CD14-positive monocyte (primary cell): ENCODE data around the gene PRLR. TPM values are rescaled to one million over a fixed set of nuclear protein-coding genes. Genes with fewer than 3 reads are reported as not detected.

ENCODE experiments used
- DNase-seq, 3 donors: peaks; one replicate each; pipeline ENCODE4 v3.0.0-alpha.2; 2011 to 2022
- H2AFZ ChIP-seq: 2 replicates; pipeline ENCODE4 v1.6.0; 2012; ENCODE audit warnings: mild to moderate bottlenecking, low read depth, low read length, inconsistent platforms; ENCODE audit not compliant: insufficient read depth, poor library complexity, severe bottlenecking
- H3K27ac ChIP-seq, 2 donors: 1 replicate in 1 of 2; 2 replicates in 1 of 2; pipeline ENCODE4 v1.5.1; 2012 to 2013; ENCODE audit warnings: low read length in 2 of 2, control low read depth in 1 of 2, inconsistent platforms in 1 of 2, low read depth in 1 of 2, mild to moderate bottlenecking in 1 of 2
- H3K27me3 ChIP-seq, 2 donors: one replicate each; pipeline versions ENCODE4 v1.6.0 to v1.6.1; 2011 to 2013; ENCODE audit warnings: low read length in 2 of 2; ENCODE audit not compliant: control insufficient read depth in 2 of 2, insufficient read depth in 2 of 2
- H3K36me3 ChIP-seq, 2 donors: replicated peaks in 1 of 2; 1 replicate in 1 of 2; 2 replicates in 1 of 2; pipeline versions ENCODE4 v1.5.1 to v1.6.1; 2012 to 2013; ENCODE audit warnings: low read length in 2 of 2, control low read depth in 1 of 2, inconsistent platforms in 1 of 2, mild to moderate bottlenecking in 1 of 2; ENCODE audit not compliant: insufficient read depth in 2 of 2, control insufficient read depth in 1 of 2
- H3K4me1 ChIP-seq, 2 donors: 1 replicate in 1 of 2; 2 replicates in 1 of 2; pipeline versions ENCODE4 v1.5.1 to v1.6.1; 2012 to 2013; ENCODE audit warnings: low read length in 2 of 2, control low read depth in 1 of 2, inconsistent platforms in 1 of 2, mild to moderate bottlenecking in 1 of 2, moderate library complexity in 1 of 2; ENCODE audit not compliant: insufficient read depth in 2 of 2, control insufficient read depth in 1 of 2
- H3K4me2 ChIP-seq: replicated peaks from 2 replicates; pipeline ENCODE3; 2012; ENCODE audit warnings: low read length, moderate library complexity, mild to moderate bottlenecking; ENCODE audit not compliant: poor library complexity, severe bottlenecking; ENCODE audit errors: extremely low read depth
- H3K4me3 ChIP-seq, 3 experiments: fragments of 200-600 bp in 1 of 3; sonication (generic) in 1 of 3; replicated peaks in 1 of 3; 1 replicate in 2 of 3; 2 replicates in 1 of 3; pipeline ENCODE4 v1.5.1; 2011 to 2013; ENCODE audit warnings: low read length in 3 of 3, mild to moderate bottlenecking in 3 of 3, control low read depth in 2 of 3, low read depth in 2 of 3, inconsistent platforms in 1 of 3, moderate library complexity in 1 of 3
- H3K79me2 ChIP-seq: 2 replicates; pipeline ENCODE4 v1.6.0; 2012; ENCODE audit warnings: mild to moderate bottlenecking, control low read depth, inconsistent platforms, low read length, moderate library complexity; ENCODE audit not compliant: insufficient read depth
- H3K9ac ChIP-seq: 2 replicates; pipeline ENCODE4 v1.6.0; 2017; ENCODE audit warnings: low read length, mild to moderate bottlenecking; ENCODE audit not compliant: insufficient read depth, poor library complexity, severe bottlenecking
- H3K9me3 ChIP-seq, 2 donors: replicated peaks in 1 of 2; 1 replicate in 1 of 2; 2 replicates in 1 of 2; pipeline versions ENCODE4 v1.5.1 to v1.6.1; 2012 to 2013; ENCODE audit warnings: low read length in 2 of 2, control low read depth in 1 of 2; ENCODE audit not compliant: control insufficient read depth in 1 of 2, insufficient read depth in 1 of 2
- H4K20me1 ChIP-seq: 2 replicates; pipeline ENCODE4 v1.6.0; 2012; ENCODE audit warnings: mild to moderate bottlenecking, low read length, control low read depth, moderate library complexity; ENCODE audit not compliant: insufficient read depth
- H3K27ac Mint-ChIP-seq, 7 donors: one replicate each; pipeline ENCODE4 v1.8.0; 2020; ENCODE audit warnings: mild to moderate bottlenecking in 7 of 7, mixed read lengths in 7 of 7, moderate library complexity in 6 of 7, inconsistent platforms in 2 of 7
- H3K27me3 Mint-ChIP-seq, 3 donors: one replicate each; pipeline ENCODE4 v1.8.0; 2021 to 2022; ENCODE audit warnings: low read depth in 3 of 3, mild to moderate bottlenecking in 3 of 3, mixed read lengths in 3 of 3, moderate library complexity in 3 of 3, inconsistent platforms in 1 of 3
- H3K36me3 Mint-ChIP-seq, 2 donors: one replicate each; pipeline ENCODE4 v1.8.0; 2020; ENCODE audit warnings: mixed read lengths in 2 of 2, inconsistent platforms in 1 of 2, mild to moderate bottlenecking in 1 of 2
- H3K4me1 Mint-ChIP-seq: one replicate; pipeline ENCODE4 v1.8.0; 2020; ENCODE audit warnings: mild to moderate bottlenecking, mixed read lengths
- H3K4me3 Mint-ChIP-seq, 2 donors: one replicate each; pipeline ENCODE4 v1.8.0; 2020; ENCODE audit warnings: mild to moderate bottlenecking in 2 of 2, mixed read lengths in 2 of 2, moderate library complexity in 1 of 2
- H3K9me3 Mint-ChIP-seq, 7 donors: one replicate each; pipeline ENCODE4 v1.8.0; 2020 to 2022; ENCODE audit warnings: mixed read lengths in 7 of 7, mild to moderate bottlenecking in 6 of 7, moderate library complexity in 6 of 7, inconsistent platforms in 2 of 7
- WGBS: methylation state at CpG from one replicate; pipeline ENCODE4 v1.1.5; 2013; ENCODE audit warnings: missing lambda C conversion rate; ENCODE audit not compliant: insufficient coverage; 5-methylcytosine and 5-hydroxymethylcytosine counted together
- intact Hi-C, 2 donors: fragments of 100-400 bp; cut with micrococcal nuclease; formaldehyde crosslinking; loops; one replicate each; pipeline versions ENCODE4 v1.15.0 to v1.15.1; 2023
- polyA plus RNA-seq, 3 donors: library from polyadenylated mRNA; depleted of rRNA in 1 of 3; unstranded in 2 of 3; stranded (reverse) in 1 of 3; fragments of 300-500 nt in 2 of 3; fragments of >200 nt in 1 of 3; fragmentation: Illumina TruSeq in 2 of 3; gene quantifications; 1 replicate in 2 of 3; 2 replicates in 1 of 3; pipeline ENCODE4 v1.2.3, GENCODE V29; 2012 to 2021
- TF ChIP-seq, protein P1 (sequence below): fragments of 200-600 bp; IDR thresholded peaks from one replicate; pipeline ENCODE4 v1.8.0; 2022; ENCODE audit warnings: antibody characterized with exemption, mild to moderate bottlenecking

PRLR gene
- polyA plus RNA-seq, 3 donors: 0.12 to 1.7 (median 0.88) TPM

DNA sequence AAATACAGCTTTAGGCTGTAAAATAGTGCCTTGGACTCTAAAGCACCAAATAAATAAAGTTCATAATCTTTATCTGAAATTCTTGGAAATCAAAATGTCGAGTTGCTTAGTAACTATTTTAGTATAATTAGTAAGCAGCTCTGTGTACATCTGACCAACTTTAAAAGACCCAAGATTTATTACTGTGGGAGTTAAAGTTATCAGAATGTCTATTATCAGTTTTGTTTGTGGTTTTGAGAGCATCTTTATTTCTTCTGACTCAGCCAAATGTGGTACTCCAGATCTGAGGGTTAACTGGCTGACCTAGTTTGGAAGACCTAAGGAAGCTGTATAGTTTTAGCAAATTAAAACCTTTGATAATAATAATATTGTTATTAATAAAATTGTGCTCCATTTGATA, 81.2 kb downstream of the PRLR start:
- no peak overlapping the region for H3K4me3 ChIP-seq
- H3K36me3 ChIP-seq: no peaks in the 10 kb centered on the region
- Mint-ChIP-seq H3K27ac (no peak overlapping the region), H3K4me1 (peaks cover 17% of the 10 kb centered on the region), H3K4me3 (no peak overlapping the region), H3K36me3 (peaks cover 11 to 28% of the 10 kb centered on the region in 2 donors), H3K27me3 (peaks cover 0 to 3% (median 0%) of the 10 kb centered on the region in 3 donors), H3K9me3 (no peaks in the 10 kb centered on the region)
- peaks cover 0 to 7% of the 10 kb centered on the region in 2 donors for H3K4me1 ChIP-seq
- H3K9ac ChIP-seq: no peak overlapping the region
- H3K79me2 ChIP-seq: peaks cover 24% of the 10 kb centered on the region
- intact Hi-C loops: no loop called here
- no peak overlapping the region for H3K27ac ChIP-seq
- no peak overlapping the region for H2AFZ ChIP-seq
- TF ChIP-seq, protein P1, sequence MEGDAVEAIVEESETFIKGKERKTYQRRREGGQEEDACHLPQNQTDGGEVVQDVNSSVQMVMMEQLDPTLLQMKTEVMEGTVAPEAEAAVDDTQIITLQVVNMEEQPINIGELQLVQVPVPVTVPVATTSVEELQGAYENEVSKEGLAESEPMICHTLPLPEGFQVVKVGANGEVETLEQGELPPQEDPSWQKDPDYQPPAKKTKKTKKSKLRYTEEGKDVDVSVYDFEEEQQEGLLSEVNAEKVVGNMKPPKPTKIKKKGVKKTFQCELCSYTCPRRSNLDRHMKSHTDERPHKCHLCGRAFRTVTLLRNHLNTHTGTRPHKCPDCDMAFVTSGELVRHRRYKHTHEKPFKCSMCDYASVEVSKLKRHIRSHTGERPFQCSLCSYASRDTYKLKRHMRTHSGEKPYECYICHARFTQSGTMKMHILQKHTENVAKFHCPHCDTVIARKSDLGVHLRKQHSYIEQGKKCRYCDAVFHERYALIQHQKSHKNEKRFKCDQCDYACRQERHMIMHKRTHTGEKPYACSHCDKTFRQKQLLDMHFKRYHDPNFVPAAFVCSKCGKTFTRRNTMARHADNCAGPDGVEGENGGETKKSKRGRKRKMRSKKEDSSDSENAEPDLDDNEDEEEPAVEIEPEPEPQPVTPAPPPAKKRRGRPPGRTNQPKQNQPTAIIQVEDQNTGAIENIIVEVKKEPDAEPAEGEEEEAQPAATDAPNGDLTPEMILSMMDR: no peak
- H3K27me3 ChIP-seq: no peaks in the 10 kb centered on the region
- WGBS: no CpG with 5 or more reads among the region's 1 CpG
- H4K20me1 ChIP-seq: no peaks in the 10 kb centered on the region
- H3K9me3 ChIP-seq: no peaks in the 10 kb centered on the region
- no peak for DNase-seq
- no peak overlapping the region for H3K4me2 ChIP-seq

- Mint-ChIP-seq H3K27ac (no peak overlapping the region), H3K27me3 (peaks cover 0 to 3% (median 1%) of the 10 kb centered on the region in 3 donors), H3K4me1 (peaks cover under 1% of the 10 kb centered on the region), H3K4me3 (no peak overlapping the region), H3K9me3 (no peaks in the 10 kb centered on the region), H3K36me3 (peaks cover 14 to 29% of the 10 kb centered on the region in 2 donors)
- no peak overlapping the region for H3K9ac ChIP-seq
- intact Hi-C loops: no loop called here
- no peak overlapping the region for H3K4me2 ChIP-seq
- no peak for DNase-seq
- H3K36me3 ChIP-seq: no peaks in the 10 kb centered on the region
- H3K27ac ChIP-seq: no peak overlapping the region
- H3K27me3 ChIP-seq: no peaks in the 10 kb centered on the region
- no peaks in the 10 kb centered on the region for H4K20me1 ChIP-seq
- peaks cover 20% of the 10 kb centered on the region for H3K79me2 ChIP-seq
- WGBS: no CpG with 5 or more reads among the region's 3 CpGs
- no peak overlapping the region for H3K4me3 ChIP-seq
- no peaks in the 10 kb centered on the region for H3K4me1 ChIP-seq
- H2AFZ ChIP-seq: no peak overlapping the region
- TF ChIP-seq, protein P1: no peak
- no peaks in the 10 kb centered on the region for H3K9me3 ChIP-seq
These were observed 83.9 kb downstream of the PRLR start for GRCh38 chr5:35146406-35146805.
